Thoracic aorta endothelial cell (primary cell): ENCODE measurements around the gene PIGO. TPM values are rescaled to one million over a fixed set of nuclear protein-coding genes. Genes with fewer than 3 reads are reported as not detected.

Source experiments
- small RNA-seq: library from RNA; depleted of rRNA; stranded (forward); fragments of <200 nt; gene quantifications from one replicate; pipeline ENCODE3, GENCODE V24; 2012
- total RNA-seq: library from RNA; depleted of rRNA; stranded (reverse); fragments of >200 nt; gene quantifications from 2 replicates; pipeline ENCODE4 v1.2.3, GENCODE V29; 2012

Gene PIGO
- total RNA-seq, result 10.8 and 14.4 TPM in 2 replicates

DNA sequence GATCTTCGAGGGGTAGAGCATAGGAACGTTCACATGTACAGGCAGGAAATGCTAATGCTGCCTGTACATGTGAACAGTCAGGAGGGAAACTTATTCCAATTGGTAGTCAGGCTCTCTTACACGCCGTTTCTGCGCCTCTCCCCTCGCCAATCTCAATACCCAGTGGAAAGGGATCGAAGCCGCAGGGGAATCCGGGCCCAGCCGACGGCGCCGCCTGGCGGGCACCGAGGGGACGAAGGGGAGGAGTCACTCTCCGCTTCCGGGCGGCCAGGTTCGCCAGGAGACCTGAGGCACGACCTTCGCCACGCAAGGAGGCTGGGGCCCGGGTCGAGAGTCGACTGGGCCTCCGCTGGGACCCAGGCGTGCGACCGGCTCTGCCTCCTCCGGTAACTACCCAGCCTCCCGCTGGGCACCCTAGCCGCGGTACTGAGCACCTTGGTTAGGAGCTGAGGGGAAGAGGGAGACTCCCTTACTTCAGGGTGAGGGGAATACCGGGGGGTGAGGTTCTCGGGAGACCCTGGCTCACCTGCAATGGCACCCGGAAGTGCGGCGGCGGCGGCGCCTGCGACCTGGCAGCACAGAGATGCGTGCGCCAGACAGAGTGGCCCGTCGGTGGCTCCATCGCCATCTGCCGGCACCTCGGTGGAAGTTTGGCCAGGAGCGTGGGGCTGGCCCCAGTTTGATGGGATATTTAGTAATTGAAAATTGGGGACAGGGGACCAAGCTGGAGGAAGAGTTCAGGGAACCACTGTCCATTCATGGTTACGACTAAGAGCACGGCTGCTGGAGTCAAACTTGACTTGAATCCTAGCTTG is at the start of gene PIGO:
Gene PIGO, minus strand, starts transcription at position 557 of the 815 bp plus-strand sequence. CDS start 1,026 bp downstream, outside the sequence.

GRCh38 chr9:35115680-35116538 is 19.5 kb upstream of the PIGO start, which contains the start of gene ATOSB:
TSS of gene ATOSB (minus strand) at chr9:35115862. CDS start at chr9:35108274, 7,588 bp downstream.

DNA sequence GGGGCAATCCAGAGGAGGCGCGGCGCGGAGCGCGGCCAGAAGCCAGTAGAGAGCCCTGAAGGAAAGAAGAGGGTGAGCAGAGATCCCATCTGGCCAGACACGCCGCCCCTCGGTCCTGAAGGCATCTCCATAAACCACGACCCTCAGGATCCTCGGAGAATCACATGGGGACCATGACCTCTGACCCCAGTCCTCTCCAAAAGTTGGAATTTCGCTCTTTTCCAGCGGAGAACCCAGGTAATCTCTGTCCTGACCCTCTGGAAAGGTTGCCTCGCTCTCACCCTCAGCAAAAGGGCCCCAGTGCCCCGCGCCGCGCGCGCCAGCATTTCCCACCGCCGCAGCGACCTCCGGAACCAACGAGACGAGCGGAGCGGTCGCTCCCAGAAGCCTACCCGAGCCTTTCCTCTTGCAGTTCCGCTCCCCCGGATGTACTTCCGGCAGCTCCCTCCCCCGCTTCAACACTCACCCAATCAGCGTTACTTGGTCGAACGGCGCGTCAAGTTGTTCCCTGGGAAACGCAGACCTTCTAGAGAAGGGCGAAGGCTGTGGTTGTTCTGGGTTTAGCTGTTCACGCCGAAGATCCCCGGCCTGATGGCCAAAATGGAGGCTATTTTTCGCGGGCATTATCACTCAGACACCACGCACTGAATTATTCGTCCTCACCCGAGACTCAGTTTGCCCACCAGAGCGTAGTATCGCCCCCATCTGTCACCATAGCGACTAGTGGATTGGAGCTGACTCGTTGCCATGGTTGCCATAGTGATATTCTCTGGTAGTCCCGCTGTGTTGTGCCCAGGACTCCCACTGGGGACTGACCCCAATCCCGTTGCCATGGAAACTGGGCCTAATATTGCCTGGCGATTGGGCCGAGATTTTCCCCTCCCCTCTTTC is 6.6 kb upstream of the PIGO start, which contains the start of gene STOML2:
Gene STOML2, minus strand, starts transcription at position 363 of the 891 bp plus-strand sequence. Its CDS starts 37 bp downstream, at position 326.

DNA sequence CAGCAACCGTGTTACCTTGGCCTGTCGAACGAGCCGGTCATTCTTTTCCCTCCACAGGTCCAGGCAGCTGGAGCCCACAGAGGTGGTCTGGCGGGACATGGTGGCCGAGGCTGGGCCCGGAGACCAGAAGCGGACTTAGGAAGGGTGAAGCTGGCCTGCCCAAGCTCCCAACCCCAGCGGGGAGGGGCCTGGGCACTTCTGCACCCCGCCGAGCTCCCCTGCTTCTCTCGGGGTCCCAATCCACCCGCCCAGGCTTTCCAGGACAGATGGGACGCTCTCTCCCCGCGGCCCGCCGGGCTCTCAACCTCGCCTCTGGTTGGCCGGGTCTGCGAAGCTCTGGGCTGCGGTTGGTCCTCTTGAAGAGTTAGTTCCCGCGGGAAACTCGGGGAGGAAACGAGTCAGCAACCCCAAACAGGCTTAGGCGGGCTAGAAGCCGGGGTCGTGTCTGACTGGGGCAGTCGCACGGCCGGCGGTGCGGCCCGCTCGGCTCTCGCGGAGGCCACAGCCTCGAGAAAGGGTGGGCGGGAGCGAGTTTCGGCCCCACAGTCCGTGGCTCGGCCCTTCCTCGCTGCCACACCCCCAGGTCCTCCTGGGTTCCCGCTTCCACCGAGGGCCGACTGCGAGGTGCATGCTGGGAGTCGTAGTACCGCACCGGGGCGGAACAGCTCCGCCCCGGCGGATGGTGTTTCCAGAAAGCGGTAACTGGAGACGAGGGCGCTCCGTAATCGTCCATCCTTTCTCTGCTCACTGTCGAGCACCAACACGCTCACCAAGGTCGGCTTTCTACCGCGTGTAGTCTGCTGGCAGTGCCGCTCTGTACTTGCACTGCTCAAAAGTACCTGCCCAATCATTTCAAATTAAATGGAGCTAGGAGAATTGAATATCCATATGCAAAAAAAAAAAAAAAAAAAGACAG is 16.7 kb downstream of the PIGO start, which contains the start of gene FANCG:
Gene FANCG, minus strand, starts transcription at position 517 of the 916 bp plus-strand sequence. Its CDS starts 418 bp downstream, at position 99.

DNA sequence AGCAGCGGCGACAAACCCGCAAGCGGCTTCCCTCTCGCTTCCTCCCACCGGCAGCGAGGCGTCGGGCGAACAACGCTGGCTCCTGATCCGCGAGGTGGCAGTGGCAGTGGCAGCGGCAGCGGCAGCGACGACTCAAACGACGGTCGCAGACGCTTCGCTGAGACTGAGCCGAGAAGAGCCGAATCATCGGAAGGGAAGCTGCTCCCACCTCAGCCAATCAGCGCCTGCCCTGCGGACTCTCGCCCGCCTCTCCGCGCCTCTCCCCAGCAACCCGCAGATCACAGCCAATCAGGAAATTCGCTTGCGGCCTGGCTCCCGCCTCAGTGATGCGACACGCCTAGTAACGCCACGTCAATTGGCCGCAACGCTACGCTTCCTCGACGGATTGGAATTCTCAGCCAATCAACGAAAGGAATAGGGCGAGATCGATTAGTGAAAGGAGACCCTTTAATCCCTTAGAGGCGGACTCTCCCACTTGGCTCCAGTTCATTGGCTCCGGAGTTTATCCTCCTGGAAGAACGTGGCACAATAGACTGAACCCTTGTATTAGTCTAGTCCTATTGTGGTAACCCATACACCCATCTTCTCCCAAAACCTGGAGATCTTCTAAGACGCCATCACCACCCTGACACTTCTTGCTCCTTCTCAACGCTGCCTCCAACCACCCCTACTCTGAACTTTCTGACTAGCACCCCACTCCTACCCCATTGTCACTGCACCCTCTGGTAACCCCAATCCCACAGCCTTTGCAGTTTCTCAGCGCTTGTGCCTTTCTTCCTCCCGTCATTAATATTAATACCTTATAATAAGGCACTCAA is 23.7 kb downstream of the PIGO start, which contains the start of gene VCP:
Gene VCP, minus strand, starts transcription at position 165 of the 818 bp plus-strand sequence. CDS start 272 bp downstream, outside the sequence.

Small RNA genes within 50 kb of the gene (small RNA-seq; reads per million reads assigned to genes)
- not detected for gene RN7SL338P

Other genes starting within 250 kb of the PIGO start
- gene PHF24, start 138.3 kb downstream of the PIGO start, total RNA-seq, result not detected in 2 replicates
- gene DNAJB5, start 106.8 kb downstream of the PIGO start, total RNA-seq, result 4.7 and 6.5 TPM in 2 replicates
- 479 and 512 TPM in 2 replicates for gene VCP, start 24.0 kb downstream of the PIGO start, total RNA-seq
- 31.6 and 39.3 TPM in 2 replicates for gene FANCG, start 16.6 kb downstream of the PIGO start, total RNA-seq
- gene STOML2, start 6.5 kb upstream of the PIGO start, total RNA-seq, result 182 and 192 TPM in 2 replicates
- gene ATOSB, start 19.3 kb upstream of the PIGO start, total RNA-seq, result 29.8 and 33.2 TPM in 2 replicates
- 48.1 and 56.1 TPM in 2 replicates for gene UNC13B, start 65.4 kb upstream of the PIGO start, total RNA-seq